ENCODE results near the gene TBX22. TPM values are rescaled to one million over a fixed set of nuclear protein-coding genes. Genes with fewer than 3 reads are reported as not detected.

Gene TBX22
- total RNA-seq, result 0.26 TPM in 1 of 2 replicates, not detected in the other
- long read RNA-seq, result 0 reads

GRCh38 chrX:80014141-80014940, at the start of gene TBX22:
Gene TBX22 (plus strand): TSS chrX:80014753. CDS start chrX:80022270, 7,517 bp downstream.
- no peaks in the 10 kb centered on the region for H3K27me3 Mint-ChIP-seq (ENCODE audit: low read depth)
- TF ChIP-seq, protein P1, sequence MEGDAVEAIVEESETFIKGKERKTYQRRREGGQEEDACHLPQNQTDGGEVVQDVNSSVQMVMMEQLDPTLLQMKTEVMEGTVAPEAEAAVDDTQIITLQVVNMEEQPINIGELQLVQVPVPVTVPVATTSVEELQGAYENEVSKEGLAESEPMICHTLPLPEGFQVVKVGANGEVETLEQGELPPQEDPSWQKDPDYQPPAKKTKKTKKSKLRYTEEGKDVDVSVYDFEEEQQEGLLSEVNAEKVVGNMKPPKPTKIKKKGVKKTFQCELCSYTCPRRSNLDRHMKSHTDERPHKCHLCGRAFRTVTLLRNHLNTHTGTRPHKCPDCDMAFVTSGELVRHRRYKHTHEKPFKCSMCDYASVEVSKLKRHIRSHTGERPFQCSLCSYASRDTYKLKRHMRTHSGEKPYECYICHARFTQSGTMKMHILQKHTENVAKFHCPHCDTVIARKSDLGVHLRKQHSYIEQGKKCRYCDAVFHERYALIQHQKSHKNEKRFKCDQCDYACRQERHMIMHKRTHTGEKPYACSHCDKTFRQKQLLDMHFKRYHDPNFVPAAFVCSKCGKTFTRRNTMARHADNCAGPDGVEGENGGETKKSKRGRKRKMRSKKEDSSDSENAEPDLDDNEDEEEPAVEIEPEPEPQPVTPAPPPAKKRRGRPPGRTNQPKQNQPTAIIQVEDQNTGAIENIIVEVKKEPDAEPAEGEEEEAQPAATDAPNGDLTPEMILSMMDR (conservative IDR thresholded peaks at IDR 0.05), result no peak
- no peak within 1 kb of the TSS for H3K4me3 Mint-ChIP-seq
- no peak for DNase-seq (ENCODE audit: low read depth, low spot score)
- no peaks in the 10 kb centered on the region for H3K36me3 Mint-ChIP-seq (ENCODE audit: low read depth)
- H3K9me3 Mint-ChIP-seq, result peaks cover 10% of the 10 kb centered on the region
- H3K27ac Mint-ChIP-seq (ENCODE audit: unreplicated experiment), result no peak within 1 kb of the TSS
- H3K4me1 Mint-ChIP-seq, result no peaks in the 10 kb centered on the region

DNA sequence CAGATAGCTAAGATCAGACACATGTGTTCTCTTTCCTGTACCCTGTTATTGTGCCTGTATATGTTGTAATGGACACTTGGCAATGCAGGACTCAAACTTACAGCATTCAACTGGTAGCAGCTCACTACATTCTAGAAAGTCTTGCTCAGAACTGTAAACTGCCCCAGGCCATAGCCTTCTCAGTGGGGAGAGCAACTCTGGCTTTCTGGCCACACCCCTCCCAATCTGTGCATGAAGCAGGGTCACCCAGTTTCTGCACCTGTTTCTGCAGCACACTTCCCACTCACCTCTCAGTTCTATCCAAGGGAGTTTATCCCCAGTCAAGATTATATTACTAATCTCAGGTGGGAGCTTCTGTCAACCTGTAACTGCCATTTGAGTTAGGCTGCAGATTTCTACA, 38.9 kb upstream of the TBX22 start:
- TF ChIP-seq, protein P1 (conservative IDR thresholded peaks at IDR 0.05), result no peak
- no peaks in the 10 kb centered on the region for H3K4me1 Mint-ChIP-seq
- peaks cover 8% of the 10 kb centered on the region for H3K9me3 Mint-ChIP-seq
- DNase-seq (ENCODE audit: low read depth, low spot score), result no peak
- no peak overlapping the region for H3K4me3 Mint-ChIP-seq
- no peaks in the 10 kb centered on the region for H3K36me3 Mint-ChIP-seq (ENCODE audit: low read depth)
- no peaks in the 10 kb centered on the region for H3K27me3 Mint-ChIP-seq (ENCODE audit: low read depth)
- H3K27ac Mint-ChIP-seq (ENCODE audit: unreplicated experiment), result no peak overlapping the region

DNA sequence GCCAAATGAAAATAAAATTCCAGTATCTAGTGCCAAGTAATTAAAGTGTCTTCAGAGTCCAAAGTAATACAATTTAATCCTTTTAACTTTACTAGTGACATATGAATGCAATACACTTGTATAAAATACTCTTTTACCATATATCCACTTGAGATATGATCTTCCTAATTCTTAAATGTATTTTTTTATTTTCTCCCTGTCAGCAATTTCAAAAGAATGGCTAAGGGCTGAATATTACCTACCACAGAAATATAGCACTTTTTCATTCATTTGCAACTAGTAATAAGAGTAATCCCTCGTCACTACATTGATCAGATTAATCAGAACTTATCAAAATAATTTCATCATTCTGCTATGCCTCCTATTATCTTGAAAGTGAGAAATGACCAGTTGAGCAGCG, 10.1 kb upstream of the TBX22 start:
- Mint-ChIP-seq H3K27me3 (ENCODE audit: low read depth) (no peaks in the 10 kb centered on the region), H3K36me3 (ENCODE audit: low read depth) (no peaks in the 10 kb centered on the region), H3K27ac (ENCODE audit: unreplicated experiment) (no peak overlapping the region), H3K4me1 (no peaks in the 10 kb centered on the region), H3K9me3 (no peaks in the 10 kb centered on the region), H3K4me3 (no peak overlapping the region)
- TF ChIP-seq, protein P1 (conservative IDR thresholded peaks at IDR 0.05), result no peak
- DNase-seq (ENCODE audit: low read depth, low spot score), result no peak

- Mint-ChIP-seq H3K4me3 (no peak overlapping the region), H3K27me3 (ENCODE audit: low read depth) (no peaks in the 10 kb centered on the region), H3K4me1 (no peaks in the 10 kb centered on the region), H3K36me3 (ENCODE audit: low read depth) (no peaks in the 10 kb centered on the region), H3K9me3 (peaks cover 6% of the 10 kb centered on the region), H3K27ac (ENCODE audit: unreplicated experiment) (no peak overlapping the region)
- TF ChIP-seq, protein P1 (conservative IDR thresholded peaks at IDR 0.05), result no peak
- DNase-seq (ENCODE audit: low read depth, low spot score), result no peak
Observed at GRCh38 chrX:80011522-80011921, 3.0 kb upstream of the TBX22 start.

DNA sequence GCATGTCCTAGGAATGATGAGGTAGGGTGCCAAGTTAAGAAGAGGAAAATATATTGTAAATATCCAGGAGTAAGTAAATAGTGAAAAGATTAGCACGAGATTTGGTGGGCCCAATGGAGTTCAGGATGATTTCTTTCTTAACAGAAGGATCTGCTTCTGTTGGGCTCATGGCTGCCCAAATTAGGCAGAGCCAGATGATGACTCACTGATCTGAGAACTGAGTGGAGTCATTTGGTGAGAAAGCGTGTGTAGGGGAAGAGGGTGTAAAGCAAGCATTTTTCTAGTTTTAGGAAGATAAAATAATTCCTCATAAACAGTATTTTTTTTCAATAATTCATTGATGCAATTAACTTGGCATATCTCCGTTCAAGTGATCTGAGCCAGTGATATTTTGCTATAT, 1.6 kb downstream of the TBX22 start:
- Mint-ChIP-seq H3K4me3 (no peak overlapping the region), H3K36me3 (ENCODE audit: low read depth) (no peaks in the 10 kb centered on the region), H3K9me3 (peaks cover 10% of the 10 kb centered on the region), H3K4me1 (no peaks in the 10 kb centered on the region), H3K27ac (ENCODE audit: unreplicated experiment) (no peak overlapping the region), H3K27me3 (ENCODE audit: low read depth) (peaks cover 10% of the 10 kb centered on the region)
- TF ChIP-seq, protein P1 (conservative IDR thresholded peaks at IDR 0.05), result no peak
- DNase-seq (ENCODE audit: low read depth, low spot score), result no peak

All from neural crest cell (in vitro differentiated cells).